ENCODE measurements around the gene LIN9.
"Not testable (repeated sequence)": the region's sequence is repeated elsewhere in the genome, so short reads cannot be mapped to it uniquely, and the experiment has no call there.

The LIN9 gene

DNA sequence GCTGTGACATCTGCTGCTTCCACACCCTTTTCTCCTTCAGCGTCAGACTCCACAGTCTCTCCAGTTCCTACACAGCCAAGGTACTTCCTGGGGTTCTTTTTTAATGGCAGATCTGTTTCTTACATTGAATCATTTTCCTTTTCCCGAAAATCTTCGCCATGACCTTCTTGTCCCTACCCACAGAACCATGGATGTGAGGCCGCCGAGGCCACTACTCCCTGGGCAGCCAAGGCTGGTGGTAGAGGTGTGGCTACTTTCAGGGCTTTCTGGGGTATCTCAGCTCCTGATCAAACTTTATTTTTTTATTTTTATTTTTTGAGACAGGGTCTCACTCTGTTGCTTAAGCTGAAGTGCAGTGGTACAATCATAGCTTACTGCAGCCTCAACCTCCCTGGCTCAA lies 9.5 kb upstream of the LIN9 start:
- DNase-seq, result no peak

DNA sequence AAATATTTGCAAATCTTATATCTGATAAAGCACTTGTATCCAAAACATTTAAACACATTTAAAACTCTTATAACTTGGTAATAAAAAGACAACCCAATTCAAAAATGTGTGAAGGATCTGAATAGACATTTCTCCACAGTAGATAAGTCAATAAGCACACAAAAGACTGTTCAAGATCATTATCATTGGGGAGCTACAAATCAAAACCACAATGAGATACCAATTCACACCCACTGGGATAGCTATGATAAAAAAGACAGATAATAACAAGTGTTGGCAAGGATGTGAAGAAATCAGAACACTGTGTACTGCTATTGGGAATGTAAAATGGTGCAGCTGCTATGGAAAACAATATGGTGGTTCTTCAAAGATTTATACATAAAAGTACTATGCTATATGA lies 5.1 kb upstream of the LIN9 start:
- no peak for DNase-seq

DNA sequence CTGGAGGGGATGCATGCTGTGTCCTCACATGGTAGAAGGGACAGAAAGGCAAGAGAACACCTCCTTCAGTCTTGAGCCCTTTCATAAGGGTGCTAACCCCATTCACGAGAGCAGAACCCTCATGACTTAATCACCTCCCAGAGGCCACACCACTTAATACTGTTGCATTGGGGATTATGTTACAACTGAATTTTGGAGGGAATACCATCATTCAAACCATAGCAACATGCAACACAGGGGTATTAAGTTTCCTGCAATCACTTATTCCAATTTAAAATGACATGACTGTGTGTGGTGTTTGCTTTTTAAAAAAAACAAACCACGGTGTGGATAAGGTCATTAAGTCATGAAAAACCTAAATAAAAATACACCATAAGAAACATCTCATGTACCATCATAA lies 3.1 kb upstream of the LIN9 start:
- DNase-seq, result no peak

GRCh38 chr1:226311376-226311775 lies 2.4 kb upstream of the LIN9 start:
- no peak for DNase-seq

DNA sequence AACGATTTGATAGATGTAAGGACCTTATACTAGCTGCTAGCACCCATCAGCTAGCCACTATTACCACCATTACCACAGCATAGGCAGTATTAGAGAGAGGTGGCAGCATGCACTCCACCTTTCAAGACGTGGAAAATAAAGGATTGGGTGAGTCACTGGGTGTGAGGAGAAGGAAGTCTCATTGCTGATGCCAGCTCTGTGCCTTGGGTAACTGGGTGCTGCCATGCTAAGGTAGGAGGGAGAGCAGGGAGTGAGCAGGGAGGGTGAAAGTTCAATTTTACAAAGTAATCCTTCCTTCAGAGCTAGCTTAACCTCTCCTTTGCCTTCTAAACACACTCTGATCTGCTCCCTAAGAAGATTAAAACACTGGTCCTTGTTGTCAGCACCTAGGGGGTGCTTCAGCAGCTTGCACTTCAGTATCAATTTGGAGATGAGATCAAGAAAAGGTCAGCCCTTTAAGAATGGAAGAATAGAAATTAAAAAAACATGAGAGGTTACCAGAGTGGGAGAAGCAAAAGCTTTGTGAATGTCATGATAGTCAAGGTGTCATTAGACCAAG lies 1.8 kb upstream of the LIN9 start:
- DNase-seq, result no peak

- no peak for DNase-seq
Observed at GRCh38 chr1:226310245-226310540, 1.2 kb upstream of the LIN9 start.

- no peak for DNase-seq
Observed at GRCh38 chr1:226309398-226310244, 657 bp upstream of the LIN9 start.

GRCh38 chr1:226308166-226308722 lies 720 bp downstream of the LIN9 start:
- no peak for DNase-seq

DNA sequence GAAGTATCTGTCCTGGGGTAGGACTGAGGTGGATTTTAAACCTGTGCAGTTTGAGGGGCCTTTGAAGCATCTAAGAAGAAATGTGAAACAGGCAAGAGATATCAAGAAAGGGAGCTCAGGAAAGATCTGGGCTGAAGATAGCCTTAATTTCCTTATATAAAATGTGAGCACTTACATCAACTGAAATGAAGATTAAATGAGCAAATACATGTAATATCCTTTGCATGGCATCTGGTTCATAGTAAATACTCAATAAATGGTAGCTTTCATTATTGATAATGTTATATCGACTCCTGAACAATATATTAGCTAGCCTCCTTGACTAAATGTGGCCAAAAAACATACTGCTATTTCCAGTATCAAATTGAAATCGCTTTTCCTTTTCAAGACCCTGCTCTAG lies 2.5 kb downstream of the LIN9 start:
- no peak for DNase-seq

DNA sequence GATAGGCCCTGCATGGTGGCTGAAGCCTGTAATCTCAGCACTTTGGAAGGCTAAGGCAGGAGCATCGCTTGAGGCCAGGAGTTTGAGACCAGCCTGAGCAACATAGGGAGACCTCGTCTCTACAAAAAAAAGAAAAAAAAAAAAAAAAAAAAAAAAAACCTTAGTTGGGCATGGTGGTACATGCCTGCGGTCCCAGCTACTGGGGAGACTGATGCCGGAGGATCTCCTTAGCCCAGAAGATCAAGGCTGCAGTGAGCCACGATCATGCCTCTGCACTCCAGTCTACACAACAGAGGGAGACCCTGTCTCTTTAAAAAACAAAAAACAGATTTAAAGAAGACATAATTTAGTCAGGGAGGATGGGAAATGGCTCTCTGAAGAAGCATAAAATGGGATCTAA lies 3.8 kb downstream of the LIN9 start:
- DNase-seq, result no peak

DNA sequence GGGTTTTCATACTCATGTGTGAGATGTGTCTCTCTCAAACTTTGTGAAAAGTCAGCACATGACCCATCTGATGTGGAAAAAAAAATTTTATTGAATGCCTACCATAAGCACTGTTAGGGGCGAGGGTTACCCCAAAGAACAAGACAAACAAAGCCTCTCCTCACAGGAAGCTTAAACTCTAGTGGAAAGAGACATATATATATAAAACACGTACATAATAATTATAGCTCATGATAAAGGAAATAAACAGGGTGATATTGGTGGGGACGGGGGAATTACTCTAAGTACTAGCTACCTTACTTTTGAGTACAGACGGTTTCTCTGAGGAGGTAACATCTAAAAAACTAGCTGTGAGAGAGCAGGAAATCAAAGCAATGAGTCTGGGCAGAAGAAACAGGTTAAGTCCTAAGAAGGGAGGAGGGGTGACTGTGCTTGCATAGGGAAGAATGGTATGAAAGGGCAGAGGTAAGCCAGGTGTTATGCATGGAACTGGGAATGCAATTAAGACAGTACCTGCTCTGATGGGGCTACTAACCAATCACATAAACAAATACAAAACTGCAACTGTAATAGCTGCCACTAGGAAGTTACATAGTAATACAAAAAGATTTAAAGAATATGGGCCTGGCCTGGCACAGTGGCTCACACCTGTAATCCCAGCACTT lies 4.5 kb downstream of the LIN9 start:
- no peak for DNase-seq

DNA sequence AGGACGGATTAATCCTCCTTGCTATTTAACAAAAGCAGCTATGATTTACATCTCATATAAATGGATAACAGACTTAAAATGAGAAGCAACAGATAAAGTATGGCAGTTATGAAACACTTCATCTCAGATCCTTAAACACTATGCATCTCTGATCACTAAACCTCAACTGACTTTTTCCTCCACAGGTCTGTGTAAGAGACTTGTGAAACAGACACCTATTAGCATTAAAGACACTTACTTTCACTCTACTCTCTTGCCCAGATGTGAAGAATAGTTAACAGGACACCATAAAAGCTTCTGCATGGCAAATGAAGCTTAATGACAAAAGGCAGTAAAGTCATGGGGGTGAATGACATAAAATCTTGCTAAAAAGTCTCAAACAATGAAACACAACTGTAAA lies 6.2 kb downstream of the LIN9 start:
- no peak for DNase-seq

GRCh38 chr1:226296911-226297310 lies 12.1 kb downstream of the LIN9 start:
- no peak for DNase-seq

- DNase-seq, result no peak
Observed at GRCh38 chr1:226293553-226293920, 15.4 kb downstream of the LIN9 start.

DNA sequence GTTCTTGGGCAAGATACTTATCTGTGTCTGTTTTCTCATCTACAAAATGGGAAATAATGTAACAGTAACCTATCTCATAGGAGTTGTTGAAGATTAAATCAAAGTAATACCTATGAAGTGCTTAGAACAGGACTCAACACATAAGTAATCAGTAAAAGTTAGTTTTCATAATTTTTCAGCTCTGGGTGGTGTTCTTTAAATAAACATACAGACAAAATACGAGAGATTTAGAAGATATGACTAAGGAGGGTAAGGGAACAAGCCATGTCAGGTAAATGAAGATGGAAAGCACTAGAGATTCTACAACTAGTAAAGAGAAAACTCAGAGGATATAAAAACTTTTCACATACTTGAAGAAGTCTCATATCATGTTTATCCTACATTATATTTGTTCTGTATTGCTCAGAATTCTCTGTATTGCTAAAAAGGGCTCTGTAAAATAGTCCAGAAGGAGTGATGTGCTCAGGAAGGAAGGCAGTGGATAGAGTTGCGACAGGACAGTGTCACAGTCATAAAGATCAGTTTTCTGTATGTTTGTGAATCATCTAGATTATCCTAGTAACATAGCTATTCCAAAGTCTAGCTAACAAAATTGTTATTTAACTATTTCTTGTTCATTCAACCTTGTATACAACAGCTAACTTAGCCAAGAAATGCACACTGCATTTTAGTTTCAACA lies 16.0 kb downstream of the LIN9 start:
- no peak for DNase-seq

GRCh38 chr1:226287587-226287986 lies 21.4 kb downstream of the LIN9 start:
- DNase-seq, result no peak

GRCh38 chr1:226281058-226281457 lies 27.9 kb downstream of the LIN9 start:
- no peak for DNase-seq

DNA sequence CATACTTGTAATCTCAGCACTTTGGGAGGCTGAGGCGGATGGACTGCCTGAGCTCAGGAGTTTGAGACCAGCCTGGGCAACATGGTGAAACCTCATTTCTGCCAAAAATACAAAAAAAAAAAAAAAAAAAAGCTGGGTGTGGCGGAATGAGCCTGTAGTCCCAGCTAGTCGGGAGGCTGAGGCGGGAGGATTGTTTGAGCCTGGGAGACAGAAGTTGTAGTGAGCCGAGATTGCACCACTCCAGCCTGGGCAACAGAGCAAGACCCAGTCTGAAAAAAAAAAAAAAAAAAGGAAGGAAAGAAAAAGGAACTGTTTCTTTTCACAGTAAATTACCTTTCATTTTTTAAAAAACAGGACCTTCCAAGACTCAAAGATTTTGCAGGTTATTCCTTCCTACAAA lies 29.5 kb downstream of the LIN9 start:
- no peak for DNase-seq

GRCh38 chr1:226277897-226278296 lies 31.1 kb downstream of the LIN9 start:
- no peak for DNase-seq

DNA sequence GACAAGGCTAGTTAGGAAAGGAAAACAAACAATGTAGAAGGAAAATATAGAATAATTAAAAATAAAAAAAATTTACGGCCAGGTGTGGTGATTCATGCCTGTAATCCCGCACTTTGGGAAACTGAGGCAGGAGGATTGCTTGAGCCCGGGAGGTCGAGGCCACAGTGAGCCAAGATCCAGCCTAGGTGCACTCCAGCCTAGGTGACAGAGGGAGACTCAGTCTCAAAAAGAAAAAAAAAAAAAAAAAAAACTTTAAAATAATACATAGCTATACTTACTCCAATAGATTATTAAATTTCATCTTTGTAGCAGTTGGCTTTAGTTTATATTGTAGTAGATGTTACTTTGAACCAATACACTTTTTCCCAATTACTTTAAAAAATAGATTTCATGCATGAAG lies 32.0 kb downstream of the LIN9 start:
- DNase-seq, result no peak

- no peak for DNase-seq
Observed at GRCh38 chr1:226276077-226276682, 32.8 kb downstream of the LIN9 start.

DNA sequence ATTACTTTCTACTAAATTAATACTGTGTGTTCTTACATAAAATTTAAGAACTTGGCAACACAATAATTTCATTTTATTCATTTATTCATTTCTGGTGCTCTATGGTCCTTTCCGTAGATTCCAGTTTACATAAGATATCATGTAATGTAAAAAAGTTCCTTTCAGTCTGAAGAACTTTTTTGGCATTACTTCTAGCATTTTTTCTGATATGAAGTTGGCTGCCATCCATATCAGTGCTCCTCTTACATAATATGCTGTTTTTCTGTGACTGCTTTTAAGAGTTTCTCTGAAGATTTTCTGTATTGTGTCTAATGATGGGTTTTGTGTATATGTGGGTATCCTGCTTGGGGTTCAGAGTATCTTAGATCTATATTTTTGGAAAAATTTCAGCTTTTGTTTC lies 34.8 kb downstream of the LIN9 start:
- no peak for DNase-seq

- not testable (repeated sequence) for DNase-seq
Observed at GRCh38 chr1:226272233-226272902, 36.6 kb downstream of the LIN9 start.

All from stimulated activated CD4-positive, alpha-beta T cell treated with anti-CD3 and anti-CD28 coated beads, Interleukin-4, amount 100 ng/mL, for 1 hour (primary cell).